ENCODE results near the gene PAK6.

- no peak for TF ChIP-seq CTCF (IDR thresholded peaks at IDR 0.05; ENCODE audit: poor library complexity, severe bottlenecking)
- TF ChIP-seq RAD21 (conservative IDR thresholded peaks at IDR 0.05): no peak
- TF ChIP-seq EP300 (conservative IDR thresholded peaks at IDR 0.05; ENCODE audit: poor library complexity, severe bottlenecking): no peak
- TF ChIP-seq EZH2 (IDR thresholded peaks at IDR 0.05; ENCODE audit: borderline replicate concordance, insufficient read depth, low read length, poor library complexity, severe bottlenecking): no peak
- no peak for TF ChIP-seq POLR2AphosphoS5 (IDR thresholded peaks at IDR 0.05)
- no peak for TF ChIP-seq SMC3 (conservative IDR thresholded peaks at IDR 0.05; ENCODE audit: poor library complexity)
- no peak for TF ChIP-seq MXI1 (conservative IDR thresholded peaks at IDR 0.05; ENCODE audit: poor library complexity, severe bottlenecking)
Measured at GRCh38 chr15:40297356-40297755, 58.5 kb downstream of the PAK6 start.

Measured in neural cell (in vitro differentiated cells).